ENCODE measurements around the gene TAB2.

- no peak for TF ChIP-seq EZH2 (IDR thresholded peaks at IDR 0.05; ENCODE audit: borderline replicate concordance)
- TF ChIP-seq CTCF (IDR thresholded peaks at IDR 0.05; ENCODE audit: poor library complexity), result no peak
Measured at GRCh38 chr6:149354009-149354408, 36.5 kb downstream of the TAB2 start.
